GM19099 (cell line): Measurements from ENCODE around the gene RAB31.

Experiments
- POLR2A ChIP-seq: IDR thresholded peaks from 3 replicates; pipeline ENCODE4 v1.6.1; 2011; ENCODE audit warnings: low read depth; ENCODE audit not compliant: insufficient read length; ENCODE audit errors: extremely low read depth

RAB31 gene

GRCh38 chr18:9852266-9853081 lies 144.4 kb downstream of the RAB31 start:
- no peak for TF ChIP-seq POLR2A

- TF ChIP-seq POLR2A, result no peak
Measured at GRCh38 chr18:9854801-9855676, 146.9 kb downstream of the RAB31 start.

GRCh38 chr18:9855681-9856080 lies 147.6 kb downstream of the RAB31 start:
- no peak for TF ChIP-seq POLR2A

- no peak for TF ChIP-seq POLR2A
Measured at GRCh38 chr18:9856092-9856491, 148.0 kb downstream of the RAB31 start.

GRCh38 chr18:9858642-9859041 lies 150.5 kb downstream of the RAB31 start:
- TF ChIP-seq POLR2A, result no peak

- TF ChIP-seq POLR2A, result no peak
Measured at GRCh38 chr18:9859232-9859631, 151.1 kb downstream of the RAB31 start.

GRCh38 chr18:9860682-9861081 lies 152.6 kb downstream of the RAB31 start:
- TF ChIP-seq POLR2A, result no peak

GRCh38 chr18:9861157-9861556 lies 153.1 kb downstream of the RAB31 start:
- TF ChIP-seq POLR2A, result no peak

GRCh38 chr18:9861933-9862332 lies 153.8 kb downstream of the RAB31 start:
- no peak for TF ChIP-seq POLR2A

GRCh38 chr18:9862686-9863085 lies 154.6 kb downstream of the RAB31 start:
- no peak for TF ChIP-seq POLR2A

GRCh38 chr18:9863282-9863681 lies 155.2 kb downstream of the RAB31 start:
- no peak for TF ChIP-seq POLR2A

- no peak for TF ChIP-seq POLR2A
Measured at GRCh38 chr18:9865764-9866490, 157.8 kb downstream of the RAB31 start.

GRCh38 chr18:9866627-9867026 lies 158.5 kb downstream of the RAB31 start:
- TF ChIP-seq POLR2A, result no peak

- TF ChIP-seq POLR2A, result no peak
Measured at GRCh38 chr18:9867071-9867594, 159.0 kb downstream of the RAB31 start.
